ENCODE results near the gene HOXA13. TPM values are rescaled to one million over a fixed set of nuclear protein-coding genes. Genes with fewer than 3 reads are reported as not detected.

Gene HOXA13
- total RNA-seq, 8 experiments from 2014 or later, result 0.09 to 2.4 (median 0.18) TPM; not detected in 3

DNA sequence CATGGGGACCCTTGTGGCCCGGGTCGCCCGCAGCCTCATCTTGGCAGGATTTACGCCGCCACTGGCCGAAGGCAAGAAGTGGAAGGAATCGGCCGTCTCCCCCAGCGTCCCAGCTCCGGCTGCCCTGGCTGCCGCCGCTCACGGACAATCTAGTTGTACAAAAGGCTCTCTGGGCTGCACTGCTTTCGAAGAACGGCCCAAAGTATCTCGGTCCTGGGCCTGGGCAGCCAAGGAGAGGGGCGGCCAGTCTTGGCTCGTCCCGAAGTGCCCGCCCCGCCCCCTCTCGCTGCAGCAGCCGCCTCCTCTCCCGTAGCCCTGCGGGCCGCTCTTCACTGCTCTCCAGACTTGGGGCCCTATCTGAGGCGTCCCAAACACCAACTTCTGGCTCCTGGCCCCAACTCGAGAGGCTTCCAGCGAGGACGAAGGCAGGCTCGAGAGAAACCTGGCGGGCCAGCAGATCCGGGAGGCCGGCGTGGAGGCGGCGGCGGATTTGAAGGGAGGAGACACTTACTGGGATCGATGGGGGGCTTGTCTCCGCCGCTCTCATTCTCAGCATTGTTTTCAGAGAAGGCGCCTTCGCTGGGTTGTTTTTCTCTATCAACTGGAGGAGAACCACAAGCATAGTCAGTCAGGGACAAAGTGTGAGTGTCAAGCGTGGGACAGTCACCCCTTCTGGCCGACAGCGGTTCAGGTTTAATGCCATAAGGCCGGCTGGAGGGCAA lies 35.4 kb downstream of the HOXA13 start:
- 0 to 19% (median 3%) methylated on average over 1 to 19 of the region's 47 CpGs; no CpG with 5 or more reads in 4 of the 10 experiments for WGBS, 10 experiments

GRCh38 chr7:27164045-27164366 lies 35.9 kb downstream of the HOXA13 start:
- Histone ChIP-seq H3K27ac (no peak overlapping the region), H3K4me1 (replicated peaks in 1 of 2) (peaks cover 10 to 12% of the 10 kb centered on the region in 2 donors), H3K4me3 (peak overlapping the region in 3 of 5 donors; percentile 23 to 32 (median 27))
- in situ Hi-C loops (cut with MboI; ENCODE audit: low pct_unique_long_range_greater_than_20kb in 2 of 9, low sequenced_read_pairs in 9 of 9, unreplicated experiment in 9 of 9), result loop anchor here in 5 of 9 experiments (25.0 kb wide), 3 partner anchors 777 to 1302 kb away; no protein-coding TSS in a partner anchor
- no peak for ATAC-seq (replicated peaks in 6 of 8)
- 0 to 58% (median 12%) methylated on average over 1 to 5 of the region's 12 CpGs; no CpG with 5 or more reads in 5 of the 10 experiments for WGBS, 10 experiments

More for the DNA sequence above, 35.4 kb downstream of the HOXA13 start:
- Histone ChIP-seq H3K4me1 (replicated peaks in 1 of 2) (peaks cover 10 to 13% of the 10 kb centered on the region in 2 donors), H3K27ac (no peak overlapping the region), H3K4me3 (peak overlapping the region in 4 of 5 donors; percentile 14 to 35 (median 28))
- in situ Hi-C loops (cut with MboI; ENCODE audit: low pct_unique_long_range_greater_than_20kb in 2 of 9, low sequenced_read_pairs in 9 of 9, unreplicated experiment in 9 of 9), result loop anchor here in 5 of 9 experiments (25.0 kb wide), 3 partner anchors 777 to 1302 kb away; no protein-coding TSS in a partner anchor
- peak in 7 of 8 experiments; percentile 3 to 26 (median 9) for ATAC-seq (replicated peaks in 6 of 8)

DNA sequence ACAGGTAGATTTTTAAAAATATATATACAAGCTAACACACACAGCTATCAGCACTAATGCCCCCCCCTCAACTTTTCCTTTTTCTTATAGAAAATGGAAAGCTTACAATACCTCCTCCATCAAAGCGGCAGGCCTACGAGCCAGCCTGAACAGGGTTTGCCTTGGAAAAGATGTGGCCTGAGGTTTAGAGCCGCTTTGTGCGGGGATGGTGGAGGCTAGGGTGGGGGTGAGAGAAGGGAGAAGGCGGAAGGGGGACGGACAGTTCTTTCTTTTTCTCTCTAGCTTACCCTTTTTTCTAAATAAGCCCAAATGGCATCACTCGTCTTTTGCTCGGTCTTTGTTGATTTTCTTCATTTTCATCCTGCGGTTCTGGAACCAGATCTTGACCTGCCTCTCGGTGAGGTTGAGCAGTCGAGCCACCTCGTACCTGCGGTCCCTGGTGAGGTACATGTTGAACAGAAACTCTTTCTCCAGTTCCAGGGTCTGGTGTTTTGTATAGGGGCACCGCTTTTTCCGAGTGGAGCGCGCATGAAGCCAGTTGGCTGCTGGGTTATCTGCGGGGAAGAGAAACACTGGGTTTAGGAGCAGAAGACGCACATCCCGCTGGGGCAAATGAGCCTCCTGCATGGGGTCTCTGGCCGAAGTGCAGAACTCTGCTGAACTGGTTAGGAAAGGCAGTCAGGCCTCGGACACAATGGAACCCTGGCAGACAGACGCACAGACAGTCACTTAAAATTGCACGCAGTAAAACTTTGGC lies 36.4 kb downstream of the HOXA13 start:
- no peak for ATAC-seq (replicated peaks in 6 of 8)
- no peak overlapping the region for H3K4me3 ChIP-seq
- H3K4me1 ChIP-seq (replicated peaks in 1 of 2), result peaks cover 10 to 12% of the 10 kb centered on the region in 2 donors
- WGBS, 10 experiments, result 0 to 74% (median 20%) methylated on average over 1 to 8 of the region's 24 CpGs; no CpG with 5 or more reads in 2 of the 10 experiments
- H3K27ac ChIP-seq, result no peak overlapping the region
- in situ Hi-C loops (cut with MboI; ENCODE audit: low pct_unique_long_range_greater_than_20kb in 2 of 9, low sequenced_read_pairs in 9 of 9, unreplicated experiment in 9 of 9), result loop anchor here in 5 of 9 experiments (25.0 kb wide), 3 partner anchors 776 to 1301 kb away; no protein-coding TSS in a partner anchor

DNA sequence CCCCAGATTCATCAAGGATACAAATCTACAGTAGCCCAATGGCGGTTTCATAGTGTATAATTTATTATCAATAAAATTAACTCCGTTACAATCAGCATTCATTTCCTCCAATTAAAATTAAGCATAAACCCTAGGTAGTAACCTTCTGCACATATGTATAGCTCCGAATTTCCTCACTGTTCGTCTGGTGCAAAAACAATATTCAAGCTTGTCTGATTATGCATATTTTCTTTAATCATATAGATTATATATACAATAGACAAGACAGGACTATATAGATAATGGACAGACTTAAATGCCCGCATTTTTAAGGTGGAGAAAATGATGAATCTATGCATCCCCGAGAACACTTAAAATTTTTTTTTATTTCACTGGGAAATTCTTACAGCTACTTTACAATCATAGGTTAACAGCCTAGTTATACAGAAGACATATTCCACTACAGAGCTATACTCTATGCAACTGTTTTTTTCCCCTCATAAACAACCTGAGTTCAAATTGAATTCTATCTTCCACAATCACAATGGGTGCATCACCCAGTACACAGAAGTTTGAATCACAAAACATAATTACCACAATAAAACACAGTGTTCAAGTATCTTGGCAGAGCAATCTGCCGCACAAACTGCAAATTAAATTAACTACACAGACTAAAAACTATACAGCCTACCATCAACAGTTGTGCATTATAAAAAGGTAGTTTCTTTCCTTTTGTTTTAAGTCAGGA lies 37.2 kb downstream of the HOXA13 start:
- H3K4me1 ChIP-seq (replicated peaks in 1 of 2), result peaks cover 10 to 12% of the 10 kb centered on the region in 2 donors
- in situ Hi-C loops (cut with MboI; ENCODE audit: low pct_unique_long_range_greater_than_20kb in 2 of 9, low sequenced_read_pairs in 9 of 9, unreplicated experiment in 9 of 9), result loop anchor here in 5 of 9 experiments (25.0 kb wide), 3 partner anchors 775 to 1300 kb away; no protein-coding TSS in a partner anchor
- ATAC-seq (replicated peaks in 6 of 8), result no peak
- 0 to 90% (median 66%) methylated on average over 1 to 7 of the region's 7 CpGs for WGBS, 10 experiments
- no peak overlapping the region for H3K4me3 ChIP-seq
- no peak overlapping the region for H3K27ac ChIP-seq

- WGBS, 10 experiments, result 0 to 95% (median 46%) methylated on average over 1 to 10 of the region's 30 CpGs; no CpG with 5 or more reads in 3 of the 10 experiments
- in situ Hi-C loops (cut with MboI; ENCODE audit: low pct_unique_long_range_greater_than_20kb in 2 of 9, low sequenced_read_pairs in 9 of 9, unreplicated experiment in 9 of 9), result loop anchor here in 5 of 9 experiments (25.0 kb wide), 3 partner anchors 775 to 1300 kb away; no protein-coding TSS in a partner anchor
Observed at GRCh38 chr7:27161721-27162560, 38.0 kb downstream of the HOXA13 start.

GRCh38 chr7:27161214-27161720 lies 38.6 kb downstream of the HOXA13 start:
- 0 to 3% (median 0%) methylated on average over 2 to 11 of the region's 27 CpGs; no CpG with 5 or more reads in 6 of the 10 experiments for WGBS, 10 experiments
- no peak overlapping the region for H3K27ac ChIP-seq
- in situ Hi-C loops (cut with MboI; ENCODE audit: low pct_unique_long_range_greater_than_20kb in 2 of 9, low sequenced_read_pairs in 9 of 9, unreplicated experiment in 9 of 9), result loop anchor here in 5 of 9 experiments (25.0 kb wide), 3 partner anchors 774 to 1299 kb away; no protein-coding TSS in a partner anchor
- ATAC-seq (replicated peaks in 6 of 8), result peak in 1 of 8 experiments; percentile 16
- peaks cover 8 to 10% of the 10 kb centered on the region in 2 donors for H3K4me1 ChIP-seq (replicated peaks in 1 of 2)
- H3K4me3 ChIP-seq, result peak overlapping the region; percentile 34 to 55 (median 41)

More at GRCh38 chr7:27161721-27162560, 38.0 kb downstream of the HOXA13 start:
- Histone ChIP-seq H3K4me1 (replicated peaks in 1 of 2) (peaks cover 10 to 12% of the 10 kb centered on the region in 2 donors), H3K4me3 (no peak overlapping the region), H3K27ac (no peak overlapping the region)
- peak in 1 of 8 experiments; percentile 0 for ATAC-seq (replicated peaks in 6 of 8)

- peak overlapping the region; percentile 34 to 55 (median 41) for H3K4me3 ChIP-seq
- in situ Hi-C loops (cut with MboI; ENCODE audit: low pct_unique_long_range_greater_than_20kb in 2 of 9, low sequenced_read_pairs in 9 of 9, unreplicated experiment in 9 of 9), result loop anchor here in 5 of 9 experiments (25.0 kb wide), 3 partner anchors 773 to 1298 kb away; no protein-coding TSS in a partner anchor
- peak; percentile 18 to 77 (median 64) for ATAC-seq (replicated peaks in 6 of 8)
- H3K4me1 ChIP-seq (replicated peaks in 1 of 2), result peaks cover 7% of the 10 kb centered on the region in 2 donors
- 0 to 9% (median 5%) methylated on average over 3 to 20 of the region's 54 CpGs; no CpG with 5 or more reads in 6 of the 10 experiments for WGBS, 10 experiments
- no peak overlapping the region for H3K27ac ChIP-seq
Observed at GRCh38 chr7:27160546-27161213, 39.2 kb downstream of the HOXA13 start.

GRCh38 chr7:27160145-27160545 lies 39.7 kb downstream of the HOXA13 start:
- Histone ChIP-seq H3K4me1 (replicated peaks in 1 of 2) (peaks cover 5 to 8% of the 10 kb centered on the region in 2 donors), H3K27ac (no peak overlapping the region), H3K4me3 (peak overlapping the region in 4 of 5 donors; percentile 34 to 55 (median 42))
- in situ Hi-C loops (cut with MboI; ENCODE audit: low pct_unique_long_range_greater_than_20kb in 2 of 9, low sequenced_read_pairs in 9 of 9, unreplicated experiment in 9 of 9), result loop anchor here in 5 of 9 experiments (25.0 kb wide), 3 partner anchors 773 to 1298 kb away; no protein-coding TSS in a partner anchor
- WGBS, 10 experiments, result 41 to 100% (median 81%) methylated on average over 2 to 12 of the region's 23 CpGs; no CpG with 5 or more reads in 5 of the 10 experiments
- no peak for ATAC-seq (replicated peaks in 6 of 8)

- H3K4me3 ChIP-seq, result no peak overlapping the region
- in situ Hi-C loops (cut with MboI; ENCODE audit: low pct_unique_long_range_greater_than_20kb in 2 of 9, low sequenced_read_pairs in 9 of 9, unreplicated experiment in 9 of 9), result loop anchor here in 5 of 9 experiments (5.0 to 25.0 kb wide), 4 partner anchors 462 to 1297 kb away; no protein-coding TSS in a partner anchor
Observed at GRCh38 chr7:27159266-27160144, 40.4 kb downstream of the HOXA13 start.

More at GRCh38 chr7:27159266-27160144, 40.4 kb downstream of the HOXA13 start:
- ATAC-seq (replicated peaks in 6 of 8), result no peak
- 65 to 98% (median 90%) methylated on average over 1 to 22 of the region's 27 CpGs for WGBS, 10 experiments
- H3K27ac ChIP-seq, result no peak overlapping the region
- peaks cover 5 to 13% of the 10 kb centered on the region in 2 donors for H3K4me1 ChIP-seq (replicated peaks in 1 of 2)

All from motor neuron (in vitro differentiated cells).